Measurements from ENCODE around the gene TMIGD1. TPM values are rescaled to one million over a fixed set of nuclear protein-coding genes. Genes with fewer than 3 reads are reported as not detected.

Gene TMIGD1
- total RNA-seq, 1 experiment from 2014 or later, result not detected

- H3K9me3 ChIP-seq (ENCODE audit: control insufficient read depth in 1 of 2, insufficient read depth in 1 of 2, low read depth in 1 of 2, low read length in 2 of 2), result no peaks in the 10 kb centered on the region
- H3K4me3 ChIP-seq (replicated peaks in 1 of 2; ENCODE audit: low read depth in 1 of 2, low read length in 2 of 2), result no peak overlapping the region
- CTCF ChIA-PET, result interaction anchor here (0.8 to 1.5 kb wide), 2 partner anchors 8 to 240 kb away, joined by 3 to 12 read pairs; no protein-coding TSS in a partner anchor
- POLR2A ChIA-PET, result interaction anchor here (1.0 to 1.4 kb wide), 2 partner anchors 8 to 10 kb away, joined by 3 read pairs; no protein-coding TSS in a partner anchor
- no peak overlapping the region for H3K4me2 ChIP-seq (ENCODE audit: low read length)
- TF ChIP-seq CEBPB (IDR thresholded peaks at IDR 0.05; ENCODE audit: low read depth) (peak; percentile 76), POLR2AphosphoS5 (IDR thresholded peaks at IDR 0.05; ENCODE audit: low read depth, low read length) (no peak), YY1 (IDR thresholded peaks at IDR 0.05; ENCODE audit: extremely low read depth, insufficient replicate concordance, low read depth, low read length) (no peak), JUND (IDR thresholded peaks at IDR 0.05) (no peak), MAX (IDR thresholded peaks at IDR 0.05) (no peak)
- RAD21 ChIA-PET (ENCODE audit: low non-redundant PET in 1 of 2, low total read pairs in 2 of 2, uncharacterized antibody in 2 of 2, unreplicated experiment in 2 of 2), result interaction anchor here in 1 of 2 experiments (1.7 kb wide), 1 partner anchor 8 kb away, joined by 5 read pairs; no protein-coding TSS in a partner anchor
- no peaks in the 10 kb centered on the region for H3K9me2 ChIP-seq (ENCODE audit: insufficient read depth)
- ATAC-seq (no peak), DNase-seq (ENCODE audit: low read depth, low spot score) (no peak)
- no peak overlapping the region for H3K27ac ChIP-seq (ENCODE audit: low read depth, low read length)
- no peak overlapping the region for H2AFZ ChIP-seq (ENCODE audit: low read depth, low read length, poor library complexity, severe bottlenecking)
- no TSS peak for BruUV-seq (replicated peaks)
- no peaks in the 10 kb centered on the region for H3K27me3 ChIP-seq (ENCODE audit: insufficient read depth, low read length)
- H4K20me1 ChIP-seq (ENCODE audit: insufficient read depth), result no peaks in the 10 kb centered on the region
- peaks cover 16 to 21% of the 10 kb centered on the region in 2 experiments; a peak in 3 of 4 replicates for H3K4me1 ChIP-seq (ENCODE audit: control insufficient read depth in 1 of 2, insufficient read depth in 2 of 2, low read length in 2 of 2)
- intact Hi-C loops (cut with micrococcal nuclease), result loop anchor here (5.0 kb wide), 1 partner anchor 208 kb away; no protein-coding TSS in a partner anchor
- H3K36me3 ChIP-seq (ENCODE audit: control insufficient read depth in 1 of 2, insufficient read depth in 2 of 2, low read length in 2 of 2), result no peaks in the 10 kb centered on the region
- H3K79me2 ChIP-seq (ENCODE audit: insufficient read depth, low read length), result no peaks in the 10 kb centered on the region
- no peak overlapping the region for H3K9ac ChIP-seq (ENCODE audit: low read length)
Observed at GRCh38 chr17:30344283-30345088, 10.6 kb upstream of the TMIGD1 start.

GRCh38 chr17:30343796-30344195 lies 9.9 kb upstream of the TMIGD1 start:
- no peaks in the 10 kb centered on the region for H3K79me2 ChIP-seq (ENCODE audit: insufficient read depth, low read length)
- no peaks in the 10 kb centered on the region for H3K9me2 ChIP-seq (ENCODE audit: insufficient read depth)
- no peaks in the 10 kb centered on the region for H4K20me1 ChIP-seq (ENCODE audit: insufficient read depth)
- no peak overlapping the region for H3K4me3 ChIP-seq (replicated peaks in 1 of 2; ENCODE audit: low read depth in 1 of 2, low read length in 2 of 2)
- no peak for ATAC-seq
- no peak overlapping the region for H2AFZ ChIP-seq (ENCODE audit: low read depth, low read length, poor library complexity, severe bottlenecking)
- ChIA-PET CTCF (no interaction called here), POLR2A (interaction anchor here (0.6 kb wide), 1 partner anchor 130 kb away, joined by 3 read pairs; no protein-coding TSS in a partner anchor), RAD21 (ENCODE audit: low non-redundant PET in 1 of 2, low total read pairs in 2 of 2, uncharacterized antibody in 2 of 2, unreplicated experiment in 2 of 2) (no interaction called here)
- no peak overlapping the region for H3K9ac ChIP-seq (ENCODE audit: low read length)
- no peaks in the 10 kb centered on the region for H3K9me3 ChIP-seq (ENCODE audit: control insufficient read depth in 1 of 2, insufficient read depth in 1 of 2, low read depth in 1 of 2, low read length in 2 of 2)
- no peak overlapping the region for H3K4me2 ChIP-seq (ENCODE audit: low read length)
- intact Hi-C loops (cut with micrococcal nuclease), result loop anchor here (5.0 kb wide), 1 partner anchor 209 kb away; no protein-coding TSS in a partner anchor
- DNase-seq (ENCODE audit: low read depth, low spot score), result no peak
- H3K4me1 ChIP-seq (ENCODE audit: control insufficient read depth in 1 of 2, insufficient read depth in 2 of 2, low read length in 2 of 2), result peaks cover 16 to 21% of the 10 kb centered on the region in 2 experiments; a peak in 3 of 4 replicates
- H3K36me3 ChIP-seq (ENCODE audit: control insufficient read depth in 1 of 2, insufficient read depth in 2 of 2, low read length in 2 of 2), result no peaks in the 10 kb centered on the region
- H3K27ac ChIP-seq (ENCODE audit: low read depth, low read length), result no peak overlapping the region
- BruUV-seq (replicated peaks), result no TSS peak
- H3K27me3 ChIP-seq (ENCODE audit: insufficient read depth, low read length), result no peaks in the 10 kb centered on the region
- TF ChIP-seq TCF7L2 (IDR thresholded peaks at IDR 0.05; ENCODE audit: borderline replicate concordance, extremely low read depth, insufficient read depth, insufficient read length) (no peak), ATF3 (IDR thresholded peaks at IDR 0.05) (no peak), SP1 (IDR thresholded peaks at IDR 0.05; ENCODE audit: low read depth) (no peak), EZH2phosphoT487 (IDR thresholded peaks at IDR 0.05; ENCODE audit: borderline replicate concordance) (no peak), EGR1 (IDR thresholded peaks at IDR 0.05; ENCODE audit: low read depth) (no peak), SRF (IDR thresholded peaks at IDR 0.05; ENCODE audit: low read depth) (no peak), ZFX (IDR thresholded peaks at IDR 0.05) (no peak)
- TF ChIP-seq, protein P1, sequence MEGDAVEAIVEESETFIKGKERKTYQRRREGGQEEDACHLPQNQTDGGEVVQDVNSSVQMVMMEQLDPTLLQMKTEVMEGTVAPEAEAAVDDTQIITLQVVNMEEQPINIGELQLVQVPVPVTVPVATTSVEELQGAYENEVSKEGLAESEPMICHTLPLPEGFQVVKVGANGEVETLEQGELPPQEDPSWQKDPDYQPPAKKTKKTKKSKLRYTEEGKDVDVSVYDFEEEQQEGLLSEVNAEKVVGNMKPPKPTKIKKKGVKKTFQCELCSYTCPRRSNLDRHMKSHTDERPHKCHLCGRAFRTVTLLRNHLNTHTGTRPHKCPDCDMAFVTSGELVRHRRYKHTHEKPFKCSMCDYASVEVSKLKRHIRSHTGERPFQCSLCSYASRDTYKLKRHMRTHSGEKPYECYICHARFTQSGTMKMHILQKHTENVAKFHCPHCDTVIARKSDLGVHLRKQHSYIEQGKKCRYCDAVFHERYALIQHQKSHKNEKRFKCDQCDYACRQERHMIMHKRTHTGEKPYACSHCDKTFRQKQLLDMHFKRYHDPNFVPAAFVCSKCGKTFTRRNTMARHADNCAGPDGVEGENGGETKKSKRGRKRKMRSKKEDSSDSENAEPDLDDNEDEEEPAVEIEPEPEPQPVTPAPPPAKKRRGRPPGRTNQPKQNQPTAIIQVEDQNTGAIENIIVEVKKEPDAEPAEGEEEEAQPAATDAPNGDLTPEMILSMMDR (IDR thresholded peaks at IDR 0.05 in 2 of 3, conservative IDR thresholded peaks at IDR 0.05 in 1 of 3; ENCODE audit: borderline replicate concordance in 1 of 3, insufficient read depth in 1 of 3, low read depth in 2 of 3, low read length in 2 of 3), result no peak
- TF ChIP-seq, protein P2, sequence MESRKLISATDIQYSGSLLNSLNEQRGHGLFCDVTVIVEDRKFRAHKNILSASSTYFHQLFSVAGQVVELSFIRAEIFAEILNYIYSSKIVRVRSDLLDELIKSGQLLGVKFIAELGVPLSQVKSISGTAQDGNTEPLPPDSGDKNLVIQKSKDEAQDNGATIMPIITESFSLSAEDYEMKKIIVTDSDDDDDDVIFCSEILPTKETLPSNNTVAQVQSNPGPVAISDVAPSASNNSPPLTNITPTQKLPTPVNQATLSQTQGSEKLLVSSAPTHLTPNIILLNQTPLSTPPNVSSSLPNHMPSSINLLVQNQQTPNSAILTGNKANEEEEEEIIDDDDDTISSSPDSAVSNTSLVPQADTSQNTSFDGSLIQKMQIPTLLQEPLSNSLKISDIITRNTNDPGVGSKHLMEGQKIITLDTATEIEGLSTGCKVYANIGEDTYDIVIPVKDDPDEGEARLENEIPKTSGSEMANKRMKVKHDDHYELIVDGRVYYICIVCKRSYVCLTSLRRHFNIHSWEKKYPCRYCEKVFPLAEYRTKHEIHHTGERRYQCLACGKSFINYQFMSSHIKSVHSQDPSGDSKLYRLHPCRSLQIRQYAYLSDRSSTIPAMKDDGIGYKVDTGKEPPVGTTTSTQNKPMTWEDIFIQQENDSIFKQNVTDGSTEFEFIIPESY (IDR thresholded peaks at IDR 0.05; ENCODE audit: extremely low read depth, insufficient replicate concordance, low read length), result no peak
